Measurements from ENCODE around the gene PRR33. TPM values are rescaled to one million over a fixed set of nuclear protein-coding genes. Genes with fewer than 3 reads are reported as not detected.
"Not testable (repeated sequence)": the region's sequence is repeated elsewhere in the genome, so short reads cannot be mapped to it uniquely, and the experiment has no call there.

PRR33 gene
- total RNA-seq, 1 donor from 2014 or later, result 3.9 TPM

DNA sequence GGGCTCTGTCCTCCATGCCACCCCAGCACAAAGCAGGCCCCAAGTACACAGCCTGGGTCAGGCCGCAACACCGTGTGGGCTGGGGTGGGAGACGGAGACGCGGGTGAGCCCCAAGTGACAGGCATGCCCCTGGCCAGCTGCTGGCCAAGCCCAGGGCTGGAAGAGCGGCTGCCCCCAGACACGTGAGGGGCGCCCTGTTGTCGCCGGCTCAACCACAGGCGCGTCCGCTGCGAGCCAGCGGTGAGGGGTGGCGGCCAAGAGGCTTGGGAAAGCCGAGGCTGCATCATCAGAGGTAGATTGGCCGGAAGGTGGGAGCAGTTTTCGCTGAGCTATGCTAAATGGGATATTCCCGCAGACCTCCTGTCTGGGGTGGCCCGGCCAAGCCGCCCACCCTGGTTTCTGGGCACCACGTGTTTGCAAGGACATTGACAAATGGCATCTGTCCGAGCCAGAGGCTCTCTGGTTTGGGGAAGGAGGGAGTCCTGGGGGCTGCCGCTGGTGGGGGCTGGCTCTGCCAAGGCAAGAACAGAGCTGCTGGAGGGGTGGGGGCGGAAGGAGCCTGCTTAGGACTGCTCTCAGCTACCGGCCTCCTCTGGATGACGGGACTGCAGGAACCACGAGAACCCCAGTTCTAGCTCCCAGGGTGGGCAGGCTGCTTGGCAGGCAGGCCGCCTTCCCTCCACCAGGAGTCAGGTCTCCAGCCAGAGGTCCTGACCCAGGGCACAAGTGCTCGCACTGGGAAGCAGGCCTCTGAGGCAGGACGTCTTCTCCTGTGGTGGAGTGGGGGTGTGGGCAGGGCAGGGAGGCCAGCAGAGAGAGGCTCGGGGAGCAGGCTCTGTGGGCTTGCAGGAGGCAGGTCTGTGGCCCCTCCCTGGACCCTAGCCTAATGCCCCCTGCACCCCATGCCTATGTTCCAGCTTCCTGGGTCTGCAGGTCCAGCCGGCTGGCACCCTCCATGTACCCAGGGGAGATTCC is 552 bp downstream of the PRR33 start:
- no peak for DNase-seq (ENCODE audit: low read depth)

DNA sequence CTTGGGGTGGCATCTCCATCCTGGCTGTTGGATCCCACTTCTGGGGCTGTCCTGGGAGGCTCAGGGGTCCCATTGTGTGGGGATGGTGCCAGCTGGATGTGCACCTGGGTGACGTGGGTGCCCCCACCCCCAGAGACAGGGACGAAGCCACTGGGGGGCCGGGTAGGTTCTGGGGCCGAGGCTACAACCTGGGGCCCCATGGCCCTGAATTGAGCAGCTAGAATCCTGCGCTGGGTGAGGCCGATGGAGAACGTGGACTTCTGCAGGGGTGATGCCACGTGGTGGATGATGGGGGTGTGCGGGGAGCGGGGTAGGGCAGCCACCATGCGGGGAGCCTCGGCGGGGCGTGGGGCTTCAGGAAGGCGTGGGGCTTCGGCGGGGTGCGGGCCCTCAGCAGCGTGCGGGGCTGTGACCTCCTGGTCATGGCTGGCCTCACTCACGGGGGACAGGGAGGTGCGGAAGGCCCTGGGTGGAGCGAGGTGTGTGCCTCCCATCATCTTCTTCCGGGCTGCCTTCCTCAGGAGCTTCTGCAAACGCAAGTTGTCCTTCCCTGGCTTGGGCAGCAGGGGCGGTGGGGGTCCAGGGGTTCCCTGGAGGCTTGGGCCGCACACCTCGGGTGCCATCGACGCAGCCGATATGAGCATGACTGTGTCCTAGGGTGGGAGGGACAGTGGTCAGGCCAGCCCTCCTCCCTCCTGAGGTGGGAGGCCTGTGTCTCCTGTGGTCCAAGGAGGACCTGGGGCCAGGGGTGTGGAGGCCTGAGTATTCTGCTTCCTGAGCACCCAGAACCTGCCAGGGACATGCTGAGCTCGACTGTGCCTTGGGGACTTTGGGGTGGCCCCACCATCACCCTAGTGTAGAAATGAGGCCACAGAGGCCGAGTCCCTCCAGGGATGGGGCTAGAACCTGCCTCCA is 1.5 kb downstream of the PRR33 start:
- DNase-seq (ENCODE audit: low read depth), result no peak

GRCh38 chr11:1889224-1889930 is 2.3 kb downstream of the PRR33 start:
- DNase-seq (ENCODE audit: low read depth), result no peak

DNA sequence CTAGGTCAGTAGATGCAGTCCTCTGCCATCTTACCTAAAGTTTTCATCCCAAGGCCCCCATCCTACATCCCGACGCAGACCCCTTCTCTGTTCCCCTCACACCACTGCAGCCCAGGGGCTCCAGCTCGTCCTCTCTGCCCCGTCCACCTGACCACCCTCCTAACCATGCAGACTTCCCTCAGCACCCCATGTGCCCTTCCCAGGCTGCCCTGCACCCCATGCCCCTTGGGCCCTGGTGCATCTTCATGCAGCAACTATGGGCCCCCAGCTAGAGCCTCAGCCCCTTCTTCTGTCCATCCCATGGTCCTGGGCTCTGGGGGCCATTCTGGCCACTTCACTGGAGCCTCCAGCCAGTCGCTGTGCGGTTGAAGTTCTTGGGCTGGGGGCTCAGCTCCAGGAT is 2.9 kb downstream of the PRR33 start:
- no peak for DNase-seq (ENCODE audit: low read depth)

- no peak for DNase-seq (ENCODE audit: low read depth)
Measured at GRCh38 chr11:1888347-1888753, 3.3 kb downstream of the PRR33 start.

- DNase-seq (ENCODE audit: low read depth), result peak; percentile 91
Measured at GRCh38 chr11:1887451-1888346, 4.0 kb downstream of the PRR33 start.

DNA sequence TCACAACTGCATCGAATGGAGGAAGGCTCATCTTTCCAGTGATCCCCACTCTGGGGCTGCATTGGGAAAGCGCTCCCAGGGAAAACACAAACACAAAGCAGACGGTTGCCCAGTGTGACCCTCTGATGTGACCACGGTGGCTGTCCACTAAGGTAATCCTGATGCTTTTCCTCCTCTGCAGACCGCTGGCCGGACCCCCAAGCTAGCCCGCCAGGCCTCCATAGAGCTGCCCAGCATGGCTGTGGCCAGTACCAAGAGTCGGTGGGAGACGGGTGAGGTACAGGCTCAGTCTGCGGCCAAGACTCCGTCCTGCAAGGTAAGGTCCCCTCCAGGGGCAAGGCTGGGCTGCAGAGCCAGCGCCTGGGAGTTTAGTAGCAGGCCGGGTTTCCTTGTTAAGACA is 5.1 kb downstream of the PRR33 start:
- not testable (repeated sequence) for DNase-seq (ENCODE audit: low read depth)

DNA sequence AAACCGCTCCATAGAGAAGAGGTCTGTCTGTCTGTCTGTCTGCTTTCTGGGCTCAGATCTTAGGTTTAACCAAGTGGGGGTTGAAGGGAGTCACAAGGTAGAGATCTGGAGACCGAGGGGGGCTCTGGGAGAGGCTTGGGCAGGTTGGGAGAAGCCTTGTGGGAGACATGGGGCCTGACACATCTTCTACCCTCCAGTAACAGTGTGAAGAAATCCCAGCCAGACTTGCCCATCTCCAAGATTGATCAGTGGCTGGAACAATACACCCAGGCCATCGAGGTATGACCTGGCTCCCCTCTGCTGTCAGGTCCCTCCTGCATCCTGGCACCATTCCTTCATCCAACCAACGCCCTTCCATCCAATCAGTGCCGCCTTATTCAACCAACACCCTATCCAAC is 7.4 kb downstream of the PRR33 start:
- DNase-seq (ENCODE audit: low read depth), result no peak

DNA sequence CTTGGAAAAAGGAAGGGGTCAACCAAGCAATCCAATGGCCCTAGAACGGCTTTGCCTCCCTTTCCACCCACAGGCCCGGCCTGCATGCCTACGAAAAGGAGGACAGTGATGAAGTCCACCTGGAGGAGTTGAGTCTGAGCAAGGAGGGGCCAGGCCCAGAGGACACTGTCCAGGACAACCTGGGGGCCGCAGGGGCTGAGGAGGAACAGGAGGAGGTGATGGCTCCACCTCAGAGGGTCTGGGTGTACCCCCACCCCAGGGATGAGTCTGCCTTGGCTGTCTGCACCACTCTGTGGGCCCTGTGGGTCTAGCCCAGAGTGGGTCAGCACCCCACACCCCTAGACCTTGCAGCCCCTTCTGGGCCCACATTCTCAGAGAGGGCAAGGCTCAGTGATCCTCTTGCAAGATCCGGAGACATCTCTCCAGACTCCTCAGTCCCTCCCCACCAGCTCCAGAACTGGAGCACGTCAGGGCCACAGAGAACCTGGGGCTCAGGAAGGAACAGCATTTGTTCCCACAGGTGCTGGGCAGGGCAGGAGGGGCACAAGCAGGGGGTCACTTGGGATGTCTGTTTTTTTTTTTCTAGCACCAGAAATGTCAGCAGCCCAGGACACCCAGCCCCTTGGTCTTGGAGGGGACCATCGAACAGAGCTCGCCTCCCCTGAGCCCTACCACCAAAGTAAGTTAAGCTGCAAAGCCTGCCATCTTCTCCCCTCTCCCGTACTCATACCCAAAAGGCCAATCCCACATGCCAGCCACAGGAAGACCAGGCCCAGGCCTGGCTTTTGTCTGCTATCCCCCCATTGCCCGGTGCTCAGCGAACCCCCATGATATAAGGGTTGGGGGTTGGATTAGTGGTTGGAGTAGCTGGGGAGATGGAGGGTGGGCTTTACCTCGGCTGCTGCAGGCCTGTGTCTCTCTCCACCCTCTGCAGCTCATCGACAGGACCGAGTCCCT is 8.1 kb downstream of the PRR33 start:
- no peak for DNase-seq (ENCODE audit: low read depth)

DNA sequence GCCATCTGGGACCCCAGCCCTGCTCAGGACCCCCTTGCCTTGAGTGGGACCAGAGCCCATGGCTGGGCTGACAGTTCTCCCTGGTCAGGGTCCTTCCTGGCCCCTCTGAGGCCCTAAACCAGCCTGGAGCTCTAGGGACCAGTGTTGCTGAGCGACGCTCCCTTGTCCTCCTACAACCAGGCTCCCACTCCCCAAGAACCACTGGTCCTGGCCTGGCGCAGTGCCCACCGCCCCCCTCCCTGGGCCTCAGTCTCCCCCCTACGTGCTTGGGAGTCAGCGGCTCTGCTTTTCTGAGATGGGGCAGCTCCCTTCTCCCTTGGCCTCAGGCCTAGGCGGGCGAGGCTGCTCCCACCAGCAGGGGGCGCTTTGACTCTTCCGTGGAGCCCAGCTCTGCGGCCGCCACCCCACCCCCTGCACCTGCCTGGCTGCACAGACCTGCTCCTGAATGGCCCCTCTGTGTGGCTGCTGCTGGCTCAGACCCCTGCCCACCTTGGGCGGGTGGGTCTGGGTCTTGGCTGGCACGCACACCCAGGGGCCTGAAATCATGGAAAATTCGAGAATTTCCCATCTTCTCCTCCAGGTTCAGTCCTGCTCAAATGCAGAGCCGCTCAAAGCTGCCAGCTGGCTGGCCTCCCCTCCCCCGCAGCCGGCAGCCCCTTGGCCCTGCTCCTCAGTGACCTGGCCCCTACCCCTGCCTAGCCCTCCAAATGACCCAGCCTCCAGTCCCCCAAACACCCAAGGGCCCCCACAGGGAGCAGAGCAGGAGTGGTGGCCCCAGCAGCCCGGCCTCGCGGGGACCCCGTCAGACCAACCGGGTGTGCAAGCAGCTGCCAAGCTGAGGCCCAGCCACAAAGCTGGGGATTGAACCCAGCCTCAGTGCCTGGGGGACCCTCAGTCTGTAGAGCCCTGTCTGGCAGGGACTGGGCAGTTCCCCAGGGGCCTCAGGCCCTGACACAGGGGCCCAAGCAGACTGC is 9.1 kb downstream of the PRR33 start:
- peak; percentile 76 for DNase-seq (ENCODE audit: low read depth)

- no peak for DNase-seq (ENCODE audit: low read depth)
Measured at GRCh38 chr11:1881442-1882264, 10.0 kb downstream of the PRR33 start.

DNA sequence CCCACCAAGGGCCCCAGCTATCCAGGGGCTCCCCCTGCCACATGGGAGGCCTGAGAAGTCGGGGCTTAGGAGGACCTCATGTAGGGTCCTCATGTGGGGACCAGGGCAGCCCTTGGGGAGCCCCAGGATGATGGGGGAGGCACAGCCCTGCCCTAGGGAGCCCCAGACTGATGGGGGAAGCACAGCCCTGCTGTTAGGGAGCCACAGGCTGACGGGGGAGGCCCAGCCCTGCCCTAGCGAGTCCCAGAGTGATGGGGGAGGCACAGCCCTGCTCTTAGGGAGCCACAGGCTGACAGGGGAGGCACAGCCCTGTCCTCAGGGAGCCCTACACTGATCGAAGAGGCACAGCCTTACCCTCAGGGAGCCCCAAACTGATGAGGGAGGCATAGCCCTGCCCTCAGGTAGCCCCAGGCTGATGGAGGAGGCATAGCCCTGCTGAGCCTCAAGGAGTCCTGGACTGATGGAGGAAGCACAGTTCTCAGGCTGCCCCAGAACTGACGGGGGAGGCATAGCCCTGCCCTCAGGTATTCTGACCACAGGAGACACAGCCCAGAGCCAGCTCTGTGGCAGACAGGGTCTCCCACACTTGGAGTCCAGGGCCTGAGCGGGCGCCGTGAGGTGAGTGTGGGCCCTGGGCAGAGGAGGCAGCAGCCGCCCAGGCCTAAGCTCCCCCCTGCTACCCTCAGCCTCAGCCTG is 10.8 kb downstream of the PRR33 start:
- no peak for DNase-seq (ENCODE audit: low read depth)

- no peak for DNase-seq (ENCODE audit: low read depth)
Measured at GRCh38 chr11:1879941-1880720, 11.6 kb downstream of the PRR33 start.

DNA sequence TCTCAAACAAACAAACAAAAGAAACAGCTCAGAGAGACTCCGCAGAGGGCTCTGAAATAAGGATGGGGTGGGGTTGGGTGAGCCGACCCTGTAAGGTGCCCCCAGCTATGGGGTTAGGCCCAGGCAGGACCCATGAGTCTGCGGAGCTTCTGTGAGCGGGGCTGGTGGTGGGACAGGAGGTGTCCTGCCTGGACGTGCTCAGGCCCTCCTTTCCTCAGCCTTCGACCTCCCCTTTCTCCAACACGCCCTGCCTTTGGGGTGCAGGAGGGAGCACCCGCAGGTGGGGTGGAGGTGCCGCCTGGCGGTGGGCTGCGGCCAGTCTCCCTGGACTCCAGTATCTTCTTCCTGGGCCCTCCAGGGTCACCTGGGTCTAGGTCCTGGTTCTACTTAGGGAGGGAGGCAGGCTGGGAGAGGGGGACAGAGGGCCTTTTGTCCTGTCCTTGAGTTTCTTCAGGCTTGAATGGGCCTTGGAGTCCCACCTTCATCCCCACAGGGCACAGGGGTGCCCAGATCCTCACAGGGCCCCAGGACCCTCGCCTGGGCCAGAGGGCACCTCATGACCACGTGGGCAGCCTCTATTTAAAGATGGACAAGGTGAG is 12.3 kb downstream of the PRR33 start:
- DNase-seq (ENCODE audit: low read depth), result no peak

Measured in myocyte (in vitro differentiated cells).